GM12878 (cell line): Measurements from ENCODE around the gene SSBP3. TPM values are rescaled to one million over a fixed set of nuclear protein-coding genes. Genes with fewer than 3 reads are reported as not detected.

Experiments
- ATAC-seq: fragments of 200-7000 bp; cut with Tn5 transposase; 3 replicates; pipeline ENCODE4 v1.9.1; 2020; ENCODE audit warnings: mild to moderate bottlenecking, moderate library complexity
- BruUV-seq: library from RNA; stranded (reverse); fragments of 400-500 nt; replicated peaks from 2 replicates; lab custom pipeline; 2021; lab: Mats Ljungman, UMichigan
- CTCF ChIA-PET: fragments of 300-600 bp; sonication (Branson Sonifier 250); formaldehyde crosslinking; extraction: SDS; loops from one replicate; lab custom pipeline; 2021; ENCODE audit warnings: inconsistent platforms; lab: Yijun Ruan, JAX
- POLR2A ChIA-PET: fragments of 350-600 bp; formaldehyde crosslinking; extraction: SDS; loops from one replicate; lab custom pipeline; 2021; ENCODE audit warnings: inconsistent platforms; lab: Charles Lee
- RAD21 ChIA-PET: fragments of 300-600 bp; sonication (Branson Sonifier 250); formaldehyde crosslinking; loops from one replicate; lab custom pipeline; 2023; ENCODE audit warnings: antibody characterized with exemption; ENCODE audit not compliant: unreplicated experiment; lab: Charles Lee
- SMC1A ChIA-PET: fragments of 300-600 bp; sonication (Branson Sonifier 250); formaldehyde crosslinking; loops from one replicate; lab custom pipeline; 2023; ENCODE audit not compliant: unreplicated experiment, uncharacterized antibody; lab: Charles Lee
- DNase-seq: peaks from one replicate; pipeline ENCODE4 v3.0.0-alpha.2; 2011; ENCODE audit warnings: low read depth, low spot score
- FAIRE-seq: peaks from 3 replicates; lab custom pipeline; 2011; peaks lifted over from hg19 to GRCh38; lab: Jason Lieb, UNC
- H2AFZ ChIP-seq: 2 replicates; pipeline ENCODE4 v1.6.0; 2011; ENCODE audit warnings: low read depth, low read length, control low read depth; ENCODE audit not compliant: control insufficient read depth
- H3K27ac ChIP-seq: 2 replicates; pipeline ENCODE4 v1.5.1; 2011; ENCODE audit warnings: control low read depth; ENCODE audit not compliant: control insufficient read depth, insufficient read depth
- H3K27me3 ChIP-seq, 2 experiments: replicated peaks in 1 of 2; 2 replicates each; pipeline versions ENCODE4 v1.6.0 to v1.6.1; 2011; ENCODE audit warnings: low read length in 1 of 2; ENCODE audit not compliant: control insufficient read depth in 2 of 2, insufficient read depth in 2 of 2
- H3K36me3 ChIP-seq, 2 experiments: 2 replicates each; pipeline ENCODE4 v1.5.1; 2011; ENCODE audit warnings: low read length in 1 of 2; ENCODE audit not compliant: control insufficient read depth in 2 of 2, insufficient read depth in 2 of 2
- H3K4me1 ChIP-seq: 2 replicates; pipeline ENCODE4 v1.6.1; 2011; ENCODE audit warnings: mild to moderate bottlenecking, low read length, moderate library complexity, mixed read lengths; ENCODE audit not compliant: control insufficient read depth, insufficient read depth
- H3K4me2 ChIP-seq: 2 replicates; pipeline ENCODE4 v1.6.0; 2011; ENCODE audit warnings: control low read depth; ENCODE audit not compliant: control insufficient read depth, insufficient read depth
- H3K4me3 ChIP-seq: fragments of 200-600 bp; sonication (generic); 2 replicates; pipeline ENCODE4 v1.5.1; 2016
- H3K79me2 ChIP-seq: 2 replicates; pipeline ENCODE4 v1.6.0; 2011; ENCODE audit warnings: low read length; ENCODE audit not compliant: control insufficient read depth, insufficient read depth
- H3K9ac ChIP-seq: 2 replicates; pipeline ENCODE4 v1.8.0; 2011; ENCODE audit warnings: low read length, control low read depth, mixed read lengths; ENCODE audit not compliant: control insufficient read depth, insufficient read depth
- H3K9me3 ChIP-seq: replicated peaks from 3 replicates; pipeline ENCODE4 v1.5.1; 2011; ENCODE audit warnings: mild to moderate bottlenecking, low read length; ENCODE audit not compliant: control insufficient read depth, insufficient read depth
- H4K20me1 ChIP-seq: 2 replicates; pipeline ENCODE4 v1.6.0; 2011; ENCODE audit not compliant: control insufficient read depth, insufficient read depth
- BHLHE40 ChIP-seq, 2 experiments: fragments of 450-650 bp in 1 of 2; IDR thresholded peaks; 2 replicates each; pipeline ENCODE4 v1.6.1; 2011 to 2017; ENCODE audit warnings: low read depth in 2 of 2, borderline replicate concordance in 1 of 2, improper control_type of control experiment in 1 of 2, low read length in 1 of 2, mild to moderate bottlenecking in 1 of 2
- CHD4 ChIP-seq: fragments of 200-600 bp; sonication (generic); IDR thresholded peaks from 2 replicates; pipeline ENCODE4 v1.6.1; 2016; ENCODE audit warnings: mild to moderate bottlenecking
- EED ChIP-seq: sonication (generic); IDR thresholded peaks from 2 replicates; pipeline ENCODE4 v1.6.1; 2016; ENCODE audit warnings: antibody characterized with exemption, low read depth
- FOXK2 ChIP-seq: fragments of 450-650 bp; IDR thresholded peaks from 2 replicates; pipeline ENCODE4 v1.6.1; 2017; ENCODE audit warnings: mild to moderate bottlenecking, moderate library complexity
- KDM1A ChIP-seq: fragments of 200-600 bp; sonication (generic); IDR thresholded peaks from 2 replicates; pipeline ENCODE4 v1.6.1; 2016; ENCODE audit warnings: borderline replicate concordance
- MXI1 ChIP-seq: fragments of 150-350 bp; IDR thresholded peaks from 2 replicates; pipeline ENCODE4 v1.6.1; 2011; ENCODE audit warnings: low read depth, mild to moderate bottlenecking, inconsistent platforms, low read length, improper control_type of control experiment
- MYB ChIP-seq: fragments of 150-350 bp; IDR thresholded peaks from 2 replicates; pipeline ENCODE4 v1.6.1; 2014; ENCODE audit warnings: mild to moderate bottlenecking, low read depth, low read length, borderline replicate concordance
- NFYB ChIP-seq: IDR thresholded peaks from 2 replicates; pipeline ENCODE4 v1.6.1; 2011; ENCODE audit warnings: low read depth, mild to moderate bottlenecking, low read length, improper control_type of control experiment, moderate library complexity; ENCODE audit not compliant: insufficient read depth
- PRDM15 ChIP-seq: fragments of 450-650 bp; formaldehyde crosslinking; IDR thresholded peaks from 2 replicates; pipeline ENCODE4 v1.4.0; 2020; ENCODE audit warnings: mild to moderate bottlenecking, moderate library complexity
- SKIL ChIP-seq: fragments of 450-650 bp; IDR thresholded peaks from 2 replicates; pipeline ENCODE4 v1.6.1; 2017; ENCODE audit warnings: mild to moderate bottlenecking, low read depth, inconsistent platforms; ENCODE audit not compliant: poor library complexity, severe bottlenecking
- SRF ChIP-seq, 2 experiments: IDR thresholded peaks; 2 replicates each; pipeline ENCODE4 v1.6.1; 2011; ENCODE audit warnings: low read depth in 2 of 2, low read length in 2 of 2, mild to moderate bottlenecking in 1 of 2, moderate library complexity in 1 of 2
- TARDBP ChIP-seq: IDR thresholded peaks from 2 replicates; pipeline ENCODE4 v1.6.1; 2016; ENCODE audit warnings: borderline replicate concordance
- WGBS: methylation state at CpG from one replicate; pipeline ENCODE4 v1.1.6; 2016; ENCODE audit warnings: low lambda C conversion rate; ENCODE audit not compliant: insufficient replicate concordance, insufficient coverage; ENCODE audit errors: missing lambda C conversion rate; 5-methylcytosine and 5-hydroxymethylcytosine counted together
- in situ Hi-C: fragments of 300-500 bp; cut with MboI; formaldehyde crosslinking; loops from 9 replicates; pipeline ENCODE4 v1.14.3; 2018; ENCODE audit warnings: mixed read lengths
- intact Hi-C: fragments of 100-400 bp; cut with micrococcal nuclease; formaldehyde crosslinking; loops from one replicate; pipeline ENCODE4 v1.14.2; 2022; ENCODE audit not compliant: unreplicated experiment
- polyA plus RNA-seq, 11 experiments: library from polyadenylated mRNA; depleted of rRNA in 4 of 11; unstranded in 6 of 11; stranded (reverse) in 5 of 11; fragments of >200 nt; fragmentation: Nextera tagmentation in 4 of 11; fragmentation: Illumina TruSeq in 1 of 11; extraction: Ambion mirVana in 4 of 11; extraction: Trizol in 1 of 11; gene quantifications; 1 replicate in 1 of 11; 2 replicates in 10 of 11; pipeline versions ENCODE4 v1.2.1 to v1.2.3, GENCODE V29; 2011 to 2016; ENCODE audit warnings: inconsistent platforms in 2 of 11, missing spikeins in 2 of 11, low read depth in 1 of 11
- total RNA-seq, 4 experiments: library from RNA; depleted of rRNA in 3 of 4; stranded (reverse); fragments of >200 nt in 3 of 4; fragmentation: Illumina TruSeq in 1 of 4; extraction: Trizol in 1 of 4; gene quantifications; 2 replicates each; pipeline versions ENCODE4 v1.2.1 to v1.2.3, GENCODE V29; 2013 to 2021
- TF ChIP-seq, protein P1 (sequence below): fragments of 450-650 bp; IDR thresholded peaks from 2 replicates; pipeline ENCODE4 v1.6.1; 2017; ENCODE audit warnings: mild to moderate bottlenecking, moderate library complexity

SSBP3 gene
- total and polyA plus RNA-seq, 10 of the 15 experiments (the other 5 are each of a cell fraction or from before 2014, with no cell fraction given), result 4.1 to 51.7 (median 17.1) TPM

DNA sequence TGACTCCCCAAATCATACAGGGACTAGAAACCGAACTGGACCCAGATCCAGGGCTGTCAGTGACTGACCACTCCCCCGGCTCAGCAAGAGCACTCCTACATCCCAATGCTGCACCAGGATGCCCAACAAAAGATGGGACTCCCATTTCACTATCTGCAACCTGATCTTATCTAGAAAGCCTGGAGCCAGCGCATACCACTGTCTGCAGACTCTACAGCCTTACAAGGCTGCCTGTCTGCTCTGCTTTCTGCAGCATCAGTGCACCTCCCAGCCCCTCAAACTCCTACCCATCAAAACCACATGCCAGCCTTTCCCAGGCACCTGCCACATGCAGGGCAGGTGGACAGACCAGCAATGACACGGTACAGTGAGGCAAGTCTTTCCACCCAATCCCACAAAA, 52.2 kb downstream of the SSBP3 start (continued):
- TF ChIP-seq PRDM15 (CRISPR knock-in tag), result no peak
- no peak for TF ChIP-seq NFYB
- no peak for TF ChIP-seq EED

- ChIA-PET POLR2A (no interaction called here), CTCF (no interaction called here), SMC1A (no interaction called here), RAD21 (interaction anchor here (0.6 kb wide), 2 partner anchors 66 to 88 kb away, joined by 3 read pairs; no protein-coding TSS in a partner anchor)
- WGBS, result 92% methylated on average over 17 of the region's 17 CpGs
- Histone ChIP-seq H3K4me1 (peaks cover 20% of the 10 kb centered on the region), H3K4me2 (no peak overlapping the region), H4K20me1 (no peaks in the 10 kb centered on the region), H3K27ac (no peak overlapping the region), H3K4me3 (no peak overlapping the region), H3K9ac (no peak overlapping the region), H3K79me2 (peaks cover 24% of the 10 kb centered on the region), H3K27me3 (no peaks in the 10 kb centered on the region), H2AFZ (no peak overlapping the region), H3K36me3 (no peaks in the 10 kb centered on the region; a peak in 2 of 4 replicates), H3K9me3 (no peaks in the 10 kb centered on the region)
- no peak for DNase-seq
- ATAC-seq, result no peak
- in situ Hi-C loops (no loop called here), intact Hi-C loops (no loop called here)
- FAIRE-seq, result no peak
- no TSS peak for BruUV-seq
- no peak for TF ChIP-seq FOXK2
- TF ChIP-seq BHLHE40 (IDR thresholded peaks at IDR 0.05; ENCODE audit: borderline replicate concordance in 1 of 2, low read depth in 2 of 2, low read length in 1 of 2), result no peak
- TF ChIP-seq CHD4, result no peak
- no peak for TF ChIP-seq MYB
- TF ChIP-seq, protein P1, sequence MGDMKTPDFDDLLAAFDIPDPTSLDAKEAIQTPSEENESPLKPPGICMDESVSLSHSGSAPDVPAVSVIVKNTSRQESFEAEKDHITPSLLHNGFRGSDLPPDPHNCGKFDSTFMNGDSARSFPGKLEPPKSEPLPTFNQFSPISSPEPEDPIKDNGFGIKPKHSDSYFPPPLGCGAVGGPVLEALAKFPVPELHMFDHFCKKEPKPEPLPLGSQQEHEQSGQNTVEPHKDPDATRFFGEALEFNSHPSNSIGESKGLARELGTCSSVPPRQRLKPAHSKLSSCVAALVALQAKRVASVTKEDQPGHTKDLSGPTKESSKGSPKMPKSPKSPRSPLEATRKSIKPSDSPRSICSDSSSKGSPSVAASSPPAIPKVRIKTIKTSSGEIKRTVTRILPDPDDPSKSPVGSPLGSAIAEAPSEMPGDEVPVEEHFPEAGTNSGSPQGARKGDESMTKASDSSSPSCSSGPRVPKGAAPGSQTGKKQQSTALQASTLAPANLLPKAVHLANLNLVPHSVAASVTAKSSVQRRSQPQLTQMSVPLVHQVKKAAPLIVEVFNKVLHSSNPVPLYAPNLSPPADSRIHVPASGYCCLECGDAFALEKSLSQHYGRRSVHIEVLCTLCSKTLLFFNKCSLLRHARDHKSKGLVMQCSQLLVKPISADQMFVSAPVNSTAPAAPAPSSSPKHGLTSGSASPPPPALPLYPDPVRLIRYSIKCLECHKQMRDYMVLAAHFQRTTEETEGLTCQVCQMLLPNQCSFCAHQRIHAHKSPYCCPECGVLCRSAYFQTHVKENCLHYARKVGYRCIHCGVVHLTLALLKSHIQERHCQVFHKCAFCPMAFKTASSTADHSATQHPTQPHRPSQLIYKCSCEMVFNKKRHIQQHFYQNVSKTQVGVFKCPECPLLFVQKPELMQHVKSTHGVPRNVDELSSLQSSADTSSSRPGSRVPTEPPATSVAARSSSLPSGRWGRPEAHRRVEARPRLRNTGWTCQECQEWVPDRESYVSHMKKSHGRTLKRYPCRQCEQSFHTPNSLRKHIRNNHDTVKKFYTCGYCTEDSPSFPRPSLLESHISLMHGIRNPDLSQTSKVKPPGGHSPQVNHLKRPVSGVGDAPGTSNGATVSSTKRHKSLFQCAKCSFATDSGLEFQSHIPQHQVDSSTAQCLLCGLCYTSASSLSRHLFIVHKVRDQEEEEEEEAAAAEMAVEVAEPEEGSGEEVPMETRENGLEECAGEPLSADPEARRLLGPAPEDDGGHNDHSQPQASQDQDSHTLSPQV, result no peak
- no peak for TF ChIP-seq SKIL
- TF ChIP-seq KDM1A, result no peak
- TF ChIP-seq TARDBP, result no peak
- TF ChIP-seq SRF (IDR thresholded peaks at IDR 0.05; ENCODE audit: low read depth in 2 of 2, low read length in 2 of 2), result no peak
- no peak for TF ChIP-seq MXI1
These were observed 53.4 kb downstream of the SSBP3 start for GRCh38 chr1:54352755-54353154.
